GM12874 (cell line): Measurements from ENCODE around the gene GNAZ.

Experiments
- CTCF ChIP-seq: IDR thresholded peaks from 2 replicates; pipeline ENCODE4 v1.5.1; 2011; ENCODE audit warnings: low read depth, mild to moderate bottlenecking, control low read depth, low read length, moderate library complexity; ENCODE audit not compliant: insufficient read depth

The GNAZ gene

GRCh38 chr22:23079240-23079768, 9.0 kb downstream of the GNAZ start:
- no peak for TF ChIP-seq CTCF

- no peak for TF ChIP-seq CTCF
These were observed 9.6 kb downstream of the GNAZ start for GRCh38 chr22:23079814-23080521.

GRCh38 chr22:23080613-23081290, 10.4 kb downstream of the GNAZ start:
- no peak for TF ChIP-seq CTCF

GRCh38 chr22:23082534-23083314, 12.4 kb downstream of the GNAZ start:
- no peak for TF ChIP-seq CTCF

- TF ChIP-seq CTCF = no peak
These were observed 13.1 kb downstream of the GNAZ start for GRCh38 chr22:23083315-23084021.

GRCh38 chr22:23084453-23085350, 14.4 kb downstream of the GNAZ start:
- no peak for TF ChIP-seq CTCF
